Prostate gland (tissue), 2 donors: ENCODE results near the gene U2SURP.

Experiments used
- POLR2A ChIP-seq: fragments of 450-650 bp; IDR thresholded peaks from one replicate; pipeline ENCODE4 v1.6.1; 2016; ENCODE audit warnings: antibody characterized with exemption, mild to moderate bottlenecking
- TF ChIP-seq, protein P1 (sequence below), 4 experiments: fragments of 200-600 bp in 2 of 4; fragments of 450-650 bp in 2 of 4; sonication (generic) in 2 of 4; IDR thresholded peaks; 1 replicate in 3 of 4; 2 replicates in 1 of 4; pipeline ENCODE4 v1.5.1; 2016 to 2019; ENCODE audit warnings: antibody characterized with exemption in 4 of 4, mild to moderate bottlenecking in 2 of 4, moderate library complexity in 2 of 4

DNA sequence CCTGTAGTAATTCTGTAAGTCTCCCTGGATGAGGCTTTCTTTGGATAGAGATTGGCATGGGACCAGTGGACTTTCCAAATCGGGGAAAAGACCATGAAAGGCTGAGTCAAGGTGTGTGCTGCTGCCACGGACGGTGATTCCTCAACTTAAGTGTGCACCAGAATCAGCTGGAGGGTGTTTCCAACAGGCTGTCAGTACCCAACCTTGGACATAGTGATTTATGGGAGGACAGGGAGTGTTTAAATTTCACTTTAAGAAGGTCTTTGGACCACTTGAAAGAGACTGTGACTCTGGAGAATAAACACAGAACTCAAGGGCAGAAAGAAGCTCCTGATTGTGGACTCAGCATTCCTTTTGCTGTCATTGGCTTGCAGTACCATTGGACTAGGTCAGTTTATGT is 97.8 kb downstream of the U2SURP start:
- no peak for TF ChIP-seq POLR2A
- TF ChIP-seq, protein P1, sequence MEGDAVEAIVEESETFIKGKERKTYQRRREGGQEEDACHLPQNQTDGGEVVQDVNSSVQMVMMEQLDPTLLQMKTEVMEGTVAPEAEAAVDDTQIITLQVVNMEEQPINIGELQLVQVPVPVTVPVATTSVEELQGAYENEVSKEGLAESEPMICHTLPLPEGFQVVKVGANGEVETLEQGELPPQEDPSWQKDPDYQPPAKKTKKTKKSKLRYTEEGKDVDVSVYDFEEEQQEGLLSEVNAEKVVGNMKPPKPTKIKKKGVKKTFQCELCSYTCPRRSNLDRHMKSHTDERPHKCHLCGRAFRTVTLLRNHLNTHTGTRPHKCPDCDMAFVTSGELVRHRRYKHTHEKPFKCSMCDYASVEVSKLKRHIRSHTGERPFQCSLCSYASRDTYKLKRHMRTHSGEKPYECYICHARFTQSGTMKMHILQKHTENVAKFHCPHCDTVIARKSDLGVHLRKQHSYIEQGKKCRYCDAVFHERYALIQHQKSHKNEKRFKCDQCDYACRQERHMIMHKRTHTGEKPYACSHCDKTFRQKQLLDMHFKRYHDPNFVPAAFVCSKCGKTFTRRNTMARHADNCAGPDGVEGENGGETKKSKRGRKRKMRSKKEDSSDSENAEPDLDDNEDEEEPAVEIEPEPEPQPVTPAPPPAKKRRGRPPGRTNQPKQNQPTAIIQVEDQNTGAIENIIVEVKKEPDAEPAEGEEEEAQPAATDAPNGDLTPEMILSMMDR (IDR thresholded peaks at IDR 0.05), result no peak
